ENCODE data around the gene C4B.
"Not testable (repeated sequence)": the region's sequence is repeated elsewhere in the genome, so short reads cannot be mapped to it uniquely, and the experiment has no call there.

Gene C4B

DNA sequence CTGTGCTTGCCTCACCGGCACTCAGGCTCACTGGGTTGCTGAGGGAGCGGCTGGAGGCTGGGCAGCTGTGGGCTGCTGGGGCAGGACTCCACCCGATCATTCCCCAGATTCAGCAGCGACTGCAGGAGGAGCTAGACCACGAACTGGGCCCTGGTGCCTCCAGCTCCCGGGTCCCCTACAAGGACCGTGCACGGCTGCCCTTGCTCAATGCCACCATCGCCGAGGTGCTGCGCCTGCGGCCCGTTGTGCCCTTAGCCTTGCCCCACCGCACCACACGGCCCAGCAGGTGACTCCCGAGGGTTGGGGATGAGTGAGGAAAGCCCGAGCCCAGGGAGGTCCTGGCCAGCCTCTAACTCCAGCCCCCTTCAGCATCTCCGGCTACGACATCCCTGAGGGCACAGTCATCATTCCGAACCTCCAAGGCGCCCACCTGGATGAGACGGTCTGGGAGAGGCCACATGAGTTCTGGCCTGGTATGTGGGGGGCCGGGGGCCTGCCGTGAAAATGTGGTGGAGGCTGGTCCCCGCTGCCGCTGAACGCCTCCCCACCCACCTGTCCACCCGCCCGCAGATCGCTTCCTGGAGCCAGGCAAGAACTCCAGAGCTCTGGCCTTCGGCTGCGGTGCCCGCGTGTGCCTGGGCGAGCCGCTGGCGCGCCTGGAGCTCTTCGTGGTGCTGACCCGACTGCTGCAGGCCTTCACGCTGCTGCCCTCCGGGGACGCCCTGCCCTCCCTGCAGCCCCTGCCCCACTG lies 25.9 kb downstream of the C4B start:
- DNase-seq (ENCODE audit: low read depth); H3K4me3 ChIP-seq (ENCODE audit: control insufficient read depth, low read depth, low read length): not testable (repeated sequence)

DNA sequence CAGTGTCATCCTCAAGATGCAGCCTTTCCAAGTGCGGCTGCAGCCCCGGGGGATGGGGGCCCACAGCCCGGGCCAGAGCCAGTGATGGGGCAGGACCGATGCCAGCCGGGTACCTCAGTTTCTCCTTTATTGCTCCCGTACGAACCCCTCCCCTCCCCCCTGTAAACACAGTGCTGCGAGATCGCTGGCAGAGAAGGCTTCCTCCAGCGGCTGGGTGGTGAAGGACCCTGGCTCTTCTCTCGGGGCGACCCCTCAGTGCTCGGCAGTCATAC lies 26.4 kb downstream of the C4B start:
- not testable (repeated sequence) for DNase-seq (ENCODE audit: low read depth); H3K4me3 ChIP-seq (ENCODE audit: control insufficient read depth, low read depth, low read length)

DNA sequence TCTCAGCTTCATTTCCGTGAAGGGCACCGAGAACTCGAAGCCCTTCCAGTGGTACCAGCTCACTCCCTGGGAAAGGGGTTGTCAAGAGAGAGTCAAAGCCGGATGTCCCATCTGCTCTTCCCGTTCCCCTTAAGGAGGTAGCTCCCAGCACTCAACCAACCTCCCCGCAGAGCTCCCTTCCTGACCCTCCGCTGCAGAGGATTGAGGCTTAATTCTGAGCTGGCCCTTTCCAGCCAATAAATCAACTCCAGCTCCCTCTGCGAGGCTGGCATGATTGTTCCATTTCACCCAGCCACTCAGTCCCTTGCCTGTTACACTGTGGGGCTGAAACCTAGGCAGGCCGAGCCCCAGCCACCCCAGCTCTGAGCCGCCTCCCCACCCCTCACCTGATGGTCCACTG lies 26.8 kb downstream of the C4B start:
- not testable (repeated sequence) for H3K4me3 ChIP-seq (ENCODE audit: control insufficient read depth, low read depth, low read length); DNase-seq (ENCODE audit: low read depth)

DNA sequence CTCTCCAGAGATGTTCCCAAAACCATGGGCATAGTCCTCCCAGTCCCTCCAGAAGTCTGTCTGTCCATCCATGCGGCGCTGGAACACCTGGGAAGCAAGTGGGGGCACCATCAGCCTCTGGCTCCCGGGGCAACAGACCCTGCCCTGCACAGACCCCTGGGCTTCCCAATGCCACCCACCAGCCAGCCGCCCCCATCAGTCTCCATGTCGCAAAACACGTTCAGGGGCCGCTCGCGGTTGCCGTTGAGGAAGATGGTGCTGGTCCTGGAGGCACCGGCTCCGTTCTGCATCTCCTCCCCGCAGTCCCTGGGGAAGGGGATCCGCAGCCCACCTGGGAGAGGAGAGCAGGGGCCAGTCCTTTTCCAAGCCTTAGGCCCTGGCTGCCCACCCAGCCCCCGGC lies 27.7 kb downstream of the C4B start:
- not testable (repeated sequence) for DNase-seq (ENCODE audit: low read depth); H3K4me3 ChIP-seq (ENCODE audit: control insufficient read depth, low read depth, low read length)

DNA sequence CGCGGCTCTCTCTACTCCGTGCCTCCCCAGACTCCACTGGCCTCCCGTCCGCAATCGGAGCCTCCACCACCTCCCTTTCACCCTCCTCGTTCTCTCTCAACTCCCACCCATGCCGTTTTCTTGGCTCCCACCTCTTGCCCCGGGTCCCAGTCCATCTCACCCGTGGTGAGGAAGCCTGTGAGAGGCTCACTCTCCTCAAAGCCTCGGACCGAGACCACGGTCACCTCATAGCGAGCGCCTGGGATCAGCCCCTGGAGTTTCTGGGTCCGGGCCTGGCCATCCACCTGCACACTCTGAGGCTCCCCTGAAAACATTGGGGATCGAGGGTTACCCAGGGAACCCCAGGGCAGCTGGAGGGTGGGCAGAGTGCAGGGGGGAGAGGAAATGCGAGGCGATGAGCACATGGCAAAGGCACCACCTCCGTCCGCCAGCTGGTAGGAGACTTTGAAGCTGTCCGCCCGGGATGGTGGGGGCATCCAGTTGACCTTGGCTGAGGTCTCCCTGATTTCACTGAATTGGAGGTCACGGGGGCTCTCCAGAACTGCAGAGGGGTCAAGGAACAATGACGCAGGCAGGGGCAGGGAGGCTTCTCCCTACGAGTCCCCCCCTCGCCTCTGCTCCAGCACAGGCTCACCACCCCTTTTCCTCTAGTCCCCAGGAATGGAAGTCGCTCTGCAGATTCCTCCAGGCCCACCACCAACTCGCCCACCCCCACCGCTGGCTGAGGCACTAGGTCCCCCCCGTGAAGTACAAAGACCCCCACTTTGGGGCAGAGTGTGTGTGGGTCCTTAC lies 29.2 kb downstream of the C4B start:
- DNase-seq (ENCODE audit: low read depth); H3K4me3 ChIP-seq (ENCODE audit: control insufficient read depth, low read depth, low read length): not testable (repeated sequence)

DNA sequence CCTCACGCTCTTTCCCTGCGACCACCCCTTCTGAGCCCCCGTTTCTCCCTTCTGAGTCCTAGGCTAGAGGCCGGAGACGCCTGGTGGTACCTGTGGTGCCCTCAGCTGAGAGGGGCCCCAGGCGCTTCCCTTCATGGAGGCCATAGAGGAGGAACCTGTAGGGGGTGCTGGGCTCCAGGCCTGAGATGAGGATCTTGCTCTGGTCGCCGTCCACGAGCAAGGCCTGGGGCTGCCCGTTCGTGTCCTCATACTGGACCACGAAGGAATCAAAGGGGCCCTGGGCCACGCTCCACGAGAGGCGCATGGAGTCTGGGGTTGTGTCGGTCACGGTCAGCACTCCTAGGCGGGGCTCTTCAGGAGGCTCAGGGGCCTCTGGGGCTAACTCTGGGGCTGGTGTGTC lies 30.3 kb downstream of the C4B start:
- DNase-seq (ENCODE audit: low read depth): not testable (repeated sequence)

GRCh38 chr6:32045811-32046449 lies 31.3 kb downstream of the C4B start:
- TF ChIP-seq, protein P1, sequence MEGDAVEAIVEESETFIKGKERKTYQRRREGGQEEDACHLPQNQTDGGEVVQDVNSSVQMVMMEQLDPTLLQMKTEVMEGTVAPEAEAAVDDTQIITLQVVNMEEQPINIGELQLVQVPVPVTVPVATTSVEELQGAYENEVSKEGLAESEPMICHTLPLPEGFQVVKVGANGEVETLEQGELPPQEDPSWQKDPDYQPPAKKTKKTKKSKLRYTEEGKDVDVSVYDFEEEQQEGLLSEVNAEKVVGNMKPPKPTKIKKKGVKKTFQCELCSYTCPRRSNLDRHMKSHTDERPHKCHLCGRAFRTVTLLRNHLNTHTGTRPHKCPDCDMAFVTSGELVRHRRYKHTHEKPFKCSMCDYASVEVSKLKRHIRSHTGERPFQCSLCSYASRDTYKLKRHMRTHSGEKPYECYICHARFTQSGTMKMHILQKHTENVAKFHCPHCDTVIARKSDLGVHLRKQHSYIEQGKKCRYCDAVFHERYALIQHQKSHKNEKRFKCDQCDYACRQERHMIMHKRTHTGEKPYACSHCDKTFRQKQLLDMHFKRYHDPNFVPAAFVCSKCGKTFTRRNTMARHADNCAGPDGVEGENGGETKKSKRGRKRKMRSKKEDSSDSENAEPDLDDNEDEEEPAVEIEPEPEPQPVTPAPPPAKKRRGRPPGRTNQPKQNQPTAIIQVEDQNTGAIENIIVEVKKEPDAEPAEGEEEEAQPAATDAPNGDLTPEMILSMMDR (conservative IDR thresholded peaks at IDR 0.05; ENCODE audit: control insufficient read depth, insufficient read depth, low read depth, low read length): no peak
- H3K4me3 ChIP-seq (ENCODE audit: control insufficient read depth, low read depth, low read length): no peak overlapping the region
- no peak for DNase-seq (ENCODE audit: low read depth)

More for the DNA sequence above, 30.3 kb downstream of the C4B start:
- not testable (repeated sequence) for H3K4me3 ChIP-seq (ENCODE audit: control insufficient read depth, low read depth, low read length)

GRCh38 chr6:32046450-32047083 lies 32.0 kb downstream of the C4B start:
- H3K4me3 ChIP-seq (ENCODE audit: control insufficient read depth, low read depth, low read length): no peak overlapping the region
- peak; percentile 20 for DNase-seq (ENCODE audit: low read depth)
- TF ChIP-seq, protein P1 (conservative IDR thresholded peaks at IDR 0.05; ENCODE audit: control insufficient read depth, insufficient read depth, low read depth, low read length): no peak

DNA sequence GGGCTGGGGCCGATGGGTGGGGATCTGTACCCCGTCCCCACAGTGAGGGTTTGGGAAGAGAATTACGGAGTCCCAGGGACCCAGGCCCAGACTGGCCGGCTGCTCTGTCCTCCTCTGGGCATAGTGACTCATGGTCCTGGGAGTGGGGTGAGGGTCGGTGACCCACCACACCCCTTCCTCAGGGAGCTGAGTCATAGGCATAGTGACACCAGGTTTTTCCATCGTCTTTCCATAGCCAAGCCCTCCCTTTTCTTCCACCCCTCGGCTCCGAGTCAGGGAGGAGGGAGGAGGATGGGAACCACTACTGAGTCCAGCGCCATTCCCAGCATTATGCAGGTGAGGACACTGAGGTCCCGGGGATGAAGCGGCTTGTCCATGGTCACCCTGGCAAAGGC lies 32.5 kb downstream of the C4B start:
- DNase-seq (ENCODE audit: low read depth): peak; percentile 66
- TF ChIP-seq, protein P1 (conservative IDR thresholded peaks at IDR 0.05; ENCODE audit: control insufficient read depth, insufficient read depth, low read depth, low read length): no peak

DNA sequence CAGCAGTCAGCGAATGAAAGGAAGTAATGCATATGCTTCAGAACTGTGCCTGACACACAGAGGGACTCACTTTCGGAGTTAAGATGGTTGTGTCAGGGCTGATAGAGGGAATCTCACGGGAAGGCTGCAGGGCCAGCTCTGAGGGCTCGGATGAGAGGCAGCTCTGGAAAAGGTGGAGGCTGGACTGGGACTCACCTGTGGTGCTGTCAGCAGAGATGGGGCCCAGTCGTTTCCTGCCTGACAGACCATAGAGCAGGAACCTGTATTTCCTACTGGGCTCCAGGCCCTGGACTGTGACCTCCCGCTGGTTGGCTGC lies 32.9 kb downstream of the C4B start:
- DNase-seq (ENCODE audit: low read depth): no peak
- TF ChIP-seq, protein P1 (conservative IDR thresholded peaks at IDR 0.05; ENCODE audit: control insufficient read depth, insufficient read depth, low read depth, low read length): no peak
- no peak overlapping the region for H3K4me3 ChIP-seq (ENCODE audit: control insufficient read depth, low read depth, low read length)

More for the DNA sequence above, 32.5 kb downstream of the C4B start:
- no peak overlapping the region for H3K4me3 ChIP-seq (ENCODE audit: control insufficient read depth, low read depth, low read length)
